ENCODE measurements around the gene FAM83C.

DNA sequence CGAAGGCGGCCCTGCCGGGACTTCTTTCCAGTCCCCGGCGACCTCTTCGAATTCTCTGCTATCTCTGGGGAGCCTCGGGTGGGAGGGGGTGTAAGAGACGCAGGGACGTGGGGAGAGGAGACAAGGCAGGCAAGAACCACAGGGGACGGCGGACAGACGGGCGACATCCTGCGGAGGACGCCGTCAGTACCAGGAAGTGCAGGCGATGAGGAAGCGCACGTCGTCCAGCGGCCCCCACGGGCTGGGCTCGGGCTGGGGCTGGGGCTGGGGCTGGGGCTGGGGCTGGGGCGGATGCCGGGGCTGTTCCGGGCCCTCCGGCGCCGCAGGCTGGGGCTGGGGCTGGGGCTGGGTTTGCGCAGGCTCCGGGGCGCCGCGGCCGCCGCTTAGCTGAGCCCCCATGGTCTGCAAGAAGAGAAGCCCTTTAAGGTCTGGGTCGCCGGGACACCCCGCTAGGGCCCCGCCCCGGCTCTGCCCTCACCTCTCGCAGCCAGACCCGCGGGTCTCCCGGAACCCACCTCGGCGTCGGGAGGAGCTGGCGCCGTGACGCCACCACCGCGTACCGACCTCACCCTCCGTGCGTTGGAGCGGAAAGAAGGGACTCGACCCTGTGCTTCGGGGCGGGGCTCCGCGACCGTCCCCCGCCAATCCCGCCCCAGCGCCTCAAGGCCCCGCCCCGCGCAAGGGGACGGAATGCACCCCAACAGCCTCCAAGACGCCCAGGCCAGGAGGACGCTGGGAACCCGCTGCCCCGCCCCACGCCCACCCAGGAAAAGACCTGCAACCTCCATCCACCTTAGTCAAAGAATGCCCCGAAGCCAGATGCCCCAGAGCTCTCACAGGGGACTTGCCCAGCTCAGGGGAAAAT lies 14.5 kb downstream of the FAM83C start, which contains the start of gene MMP24OS:
- TF ChIP-seq, protein P1, sequence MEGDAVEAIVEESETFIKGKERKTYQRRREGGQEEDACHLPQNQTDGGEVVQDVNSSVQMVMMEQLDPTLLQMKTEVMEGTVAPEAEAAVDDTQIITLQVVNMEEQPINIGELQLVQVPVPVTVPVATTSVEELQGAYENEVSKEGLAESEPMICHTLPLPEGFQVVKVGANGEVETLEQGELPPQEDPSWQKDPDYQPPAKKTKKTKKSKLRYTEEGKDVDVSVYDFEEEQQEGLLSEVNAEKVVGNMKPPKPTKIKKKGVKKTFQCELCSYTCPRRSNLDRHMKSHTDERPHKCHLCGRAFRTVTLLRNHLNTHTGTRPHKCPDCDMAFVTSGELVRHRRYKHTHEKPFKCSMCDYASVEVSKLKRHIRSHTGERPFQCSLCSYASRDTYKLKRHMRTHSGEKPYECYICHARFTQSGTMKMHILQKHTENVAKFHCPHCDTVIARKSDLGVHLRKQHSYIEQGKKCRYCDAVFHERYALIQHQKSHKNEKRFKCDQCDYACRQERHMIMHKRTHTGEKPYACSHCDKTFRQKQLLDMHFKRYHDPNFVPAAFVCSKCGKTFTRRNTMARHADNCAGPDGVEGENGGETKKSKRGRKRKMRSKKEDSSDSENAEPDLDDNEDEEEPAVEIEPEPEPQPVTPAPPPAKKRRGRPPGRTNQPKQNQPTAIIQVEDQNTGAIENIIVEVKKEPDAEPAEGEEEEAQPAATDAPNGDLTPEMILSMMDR (IDR thresholded peaks at IDR 0.05): peak in 4 of 6 experiments; percentile 6 to 34 (median 27)
- peak; percentile 94 to 97 for TF ChIP-seq POLR2A (IDR thresholded peaks at IDR 0.05)

Data from Peyer's patch (tissue), 4 donors.